ENCODE data around the gene NCAPD2. TPM values are rescaled to one million over a fixed set of nuclear protein-coding genes. Genes with fewer than 3 reads are reported as not detected.

The NCAPD2 gene
- 60.4 to 70.5 TPM (median 66.4 TPM) in 5 replicates for total RNA-seq (2022; extraction: Qiagen RNA extraction; ENCODE audit: low read depth)

GRCh38 chr12:6493497-6494257, at the start of gene NCAPD2:
Gene NCAPD2 (plus strand): TSS chr12:6494102. CDS start chr12:6495099, 997 bp downstream.

GRCh38 chr12:6444704-6445688, 48.9 kb upstream of the NCAPD2 start, which contains the start of gene CD27:
Gene CD27 (plus strand): TSS chr12:6444955. CDS start chr12:6445096, 141 bp downstream.

GRCh38 chr12:6451348-6452244, 42.3 kb upstream of the NCAPD2 start, which contains the start of gene TAPBPL:
Gene TAPBPL (plus strand): TSS chr12:6452042. CDS start chr12:6452249, 207 bp downstream.

GRCh38 chr12:6470375-6471163, 23.3 kb upstream of the NCAPD2 start, which contains the start of gene VAMP1:
Gene VAMP1 (minus strand): TSS chr12:6470677. CDS start chr12:6470531, 146 bp downstream.

GRCh38 chr12:6492838-6493496, 935 bp upstream of the NCAPD2 start, which contains the start of gene MRPL51:
Gene MRPL51 (minus strand): TSS chr12:6493262. CDS start chr12:6493136, 126 bp downstream.

GRCh38 chr12:6533923-6534694, 40.2 kb downstream of the NCAPD2 start, which contains the start of gene GAPDH:
Gene GAPDH (plus strand): TSS chr12:6534517. CDS start chr12:6534833, 316 bp downstream.

Other genes with a start within 250 kb of the NCAPD2 start
- gene PLEKHG6, start 183.4 kb upstream of the NCAPD2 start, total RNA-seq (2022; extraction: Qiagen RNA extraction; ENCODE audit: low read depth): 0.18 to 0.53 TPM (median 0.30 TPM) in 5 replicates
- 337 to 562 TPM (median 507 TPM) in 5 replicates for gene TNFRSF1A, start 152.0 kb upstream of the NCAPD2 start, total RNA-seq (2022; extraction: Qiagen RNA extraction; ENCODE audit: low read depth)
- 6.5 to 9.4 TPM (median 6.9 TPM) in 5 replicates for gene SCNN1A, start 118.5 kb upstream of the NCAPD2 start, total RNA-seq (2022; extraction: Qiagen RNA extraction; ENCODE audit: low read depth)
- 154 to 212 TPM (median 188 TPM) in 5 replicates for gene LTBR, start 109.9 kb upstream of the NCAPD2 start, total RNA-seq (2022; extraction: Qiagen RNA extraction; ENCODE audit: low read depth)
- gene CD27, start 49.1 kb upstream of the NCAPD2 start, total RNA-seq (2022; extraction: Qiagen RNA extraction; ENCODE audit: low read depth): not detected in 5 replicates
- 2.2 to 5.2 TPM (median 3.7 TPM) in 5 replicates for gene TAPBPL, start 42.1 kb upstream of the NCAPD2 start, total RNA-seq (2022; extraction: Qiagen RNA extraction; ENCODE audit: low read depth)
- 8.7 to 13.8 TPM (median 12.4 TPM) in 5 replicates for gene VAMP1, start 23.4 kb upstream of the NCAPD2 start, total RNA-seq (2022; extraction: Qiagen RNA extraction; ENCODE audit: low read depth)
- 292 to 379 TPM (median 297 TPM) in 5 replicates for gene MRPL51, start 840 bp upstream of the NCAPD2 start, total RNA-seq (2022; extraction: Qiagen RNA extraction; ENCODE audit: low read depth)
- gene GAPDH, start 40.4 kb downstream of the NCAPD2 start, total RNA-seq (2022; extraction: Qiagen RNA extraction; ENCODE audit: low read depth): 6,637 to 8,953 TPM (median 8,845 TPM) in 5 replicates
- 2.0 to 3.2 TPM (median 2.2 TPM) in 5 replicates for gene IFFO1, start 61.9 kb downstream of the NCAPD2 start, total RNA-seq (2022; extraction: Qiagen RNA extraction; ENCODE audit: low read depth)
- 104 to 116 TPM (median 106 TPM) in 5 replicates for gene NOP2, start 74.2 kb downstream of the NCAPD2 start, total RNA-seq (2022; extraction: Qiagen RNA extraction; ENCODE audit: low read depth)
- gene CHD4, start 113.3 kb downstream of the NCAPD2 start, total RNA-seq (2022; extraction: Qiagen RNA extraction; ENCODE audit: low read depth): 63.6 to 81.6 TPM (median 70.1 TPM) in 5 replicates
- gene LPAR5, start 141.9 kb downstream of the NCAPD2 start, total RNA-seq (2022; extraction: Qiagen RNA extraction; ENCODE audit: low read depth): 0.30 to 0.91 TPM (median 0.50 TPM) in 5 replicates
- 0.21 to 0.39 TPM (median 0.30 TPM) in 4 of 5 replicates, not detected in the other for gene ACRBP, start 153.3 kb downstream of the NCAPD2 start, total RNA-seq (2022; extraction: Qiagen RNA extraction; ENCODE audit: low read depth)
- 13.4 to 17.6 TPM (median 16.0 TPM) in 5 replicates for gene ING4, start 169.0 kb downstream of the NCAPD2 start, total RNA-seq (2022; extraction: Qiagen RNA extraction; ENCODE audit: low read depth)
- gene ZNF384, start 195.3 kb downstream of the NCAPD2 start, total RNA-seq (2022; extraction: Qiagen RNA extraction; ENCODE audit: low read depth): 52.6 to 62.9 TPM (median 62.6 TPM) in 5 replicates
- gene PIANP, start 206.7 kb downstream of the NCAPD2 start, total RNA-seq (2022; extraction: Qiagen RNA extraction; ENCODE audit: low read depth): 0.51 to 1.1 TPM (median 0.81 TPM) in 5 replicates
- gene COPS7A, start 229.9 kb downstream of the NCAPD2 start, total RNA-seq (2022; extraction: Qiagen RNA extraction; ENCODE audit: low read depth): 45.2 to 57.8 TPM (median 55.4 TPM) in 5 replicates